Memory B cell (primary cell): Measurements from ENCODE around the gene MGAT5.

Experiments
- ATAC-seq: fragments of 150-1000 bp; cut with Tn5 transposase; 2 replicates; pipeline ENCODE4 v1.10.0; 2021; ENCODE audit warnings: low read depth, mild to moderate bottlenecking, moderate library complexity
- DNase-seq, 2 donors: peaks; one replicate each; pipeline ENCODE4 v3.0.0; 2022; ENCODE audit warnings: low spot score in 2 of 2
- H3K27ac Mint-ChIP-seq: one replicate; pipeline ENCODE4 v1.8.0; 2022; ENCODE audit warnings: mild to moderate bottlenecking, moderate library complexity, mixed read lengths
- H3K27me3 Mint-ChIP-seq: one replicate; pipeline ENCODE4 v1.8.0; 2022; ENCODE audit warnings: mixed read lengths
- H3K36me3 Mint-ChIP-seq: one replicate; pipeline ENCODE4 v1.8.0; 2022; ENCODE audit warnings: mild to moderate bottlenecking, mixed read lengths
- H3K4me1 Mint-ChIP-seq: one replicate; pipeline ENCODE4 v1.8.0; 2022; ENCODE audit warnings: mixed read lengths
- H3K4me3 Mint-ChIP-seq: one replicate; pipeline ENCODE4 v1.8.0; 2022; ENCODE audit warnings: mild to moderate bottlenecking, moderate library complexity, mixed read lengths
- H3K9me3 Mint-ChIP-seq: one replicate; pipeline ENCODE4 v1.8.0; 2022; ENCODE audit warnings: mixed read lengths

MGAT5 gene

DNA sequence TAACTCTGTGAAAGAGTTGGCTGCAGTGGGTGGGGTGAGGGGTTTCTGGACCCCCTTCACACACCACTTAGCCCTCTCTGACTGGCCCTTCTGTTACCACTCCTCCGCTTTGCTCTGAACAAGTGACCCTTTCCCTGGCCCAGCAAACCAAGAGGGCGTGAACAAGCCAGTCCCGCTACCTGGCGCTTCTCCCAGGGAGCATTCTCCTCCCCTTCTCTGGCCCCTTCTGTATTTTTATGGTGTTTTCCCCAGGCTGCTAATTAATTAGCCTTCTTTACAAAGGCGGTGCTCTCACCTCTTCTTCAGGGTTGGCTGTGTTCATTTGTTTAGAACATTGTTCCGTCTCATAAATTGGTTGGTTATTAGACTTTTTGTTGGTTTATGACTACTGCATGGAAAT is 180.1 kb downstream of the MGAT5 start:
- no peaks in the 10 kb centered on the region for H3K27me3 Mint-ChIP-seq
- DNase-seq, result no peak
- H3K4me3 Mint-ChIP-seq, result no peak overlapping the region
- H3K9me3 Mint-ChIP-seq, result no peaks in the 10 kb centered on the region
- no peaks in the 10 kb centered on the region for H3K4me1 Mint-ChIP-seq
- peak overlapping the region; percentile 83 for H3K27ac Mint-ChIP-seq
- H3K36me3 Mint-ChIP-seq, result peaks cover 38% of the 10 kb centered on the region
- ATAC-seq, result no peak

DNA sequence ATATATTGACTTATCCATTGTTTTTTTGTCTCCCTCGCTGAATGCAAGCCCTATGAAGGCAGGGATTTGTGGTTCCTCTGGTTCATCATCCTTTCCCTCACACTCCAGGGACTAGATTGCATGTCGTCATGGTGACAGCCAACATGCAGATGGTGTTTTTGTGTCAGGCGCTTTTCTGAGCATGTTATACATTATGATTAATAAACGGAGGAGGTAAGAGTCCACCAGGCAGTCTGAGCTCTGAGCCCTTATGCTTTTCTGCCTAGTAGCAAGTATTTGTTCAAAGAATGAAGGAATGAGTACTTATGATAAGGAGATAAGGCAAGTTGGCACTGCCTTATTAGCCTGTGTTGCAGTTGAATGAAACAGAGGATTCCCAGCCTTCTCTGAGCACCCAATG is 181.6 kb downstream of the MGAT5 start:
- Mint-ChIP-seq H3K27me3 (no peaks in the 10 kb centered on the region), H3K27ac (peak overlapping the region; percentile 0), H3K36me3 (peaks cover 42% of the 10 kb centered on the region), H3K9me3 (no peaks in the 10 kb centered on the region), H3K4me1 (no peaks in the 10 kb centered on the region), H3K4me3 (no peak overlapping the region)
- DNase-seq (no peak), ATAC-seq (no peak)

- Mint-ChIP-seq H3K27me3 (no peaks in the 10 kb centered on the region), H3K27ac (peak overlapping the region; percentile 0), H3K4me3 (no peak overlapping the region), H3K36me3 (peaks cover 40% of the 10 kb centered on the region), H3K9me3 (no peaks in the 10 kb centered on the region), H3K4me1 (peaks cover under 1% of the 10 kb centered on the region)
- DNase-seq (no peak), ATAC-seq (no peak)
These were observed 182.1 kb downstream of the MGAT5 start for GRCh38 chr2:134435936-134436335.

- DNase-seq (no peak), ATAC-seq (no peak)
- Mint-ChIP-seq H3K4me1 (peaks cover 2% of the 10 kb centered on the region), H3K36me3 (peaks cover 43% of the 10 kb centered on the region), H3K27me3 (no peaks in the 10 kb centered on the region), H3K27ac (peak overlapping the region; percentile 74), H3K4me3 (no peak overlapping the region), H3K9me3 (no peaks in the 10 kb centered on the region)
These were observed 182.8 kb downstream of the MGAT5 start for GRCh38 chr2:134436706-134437105.

DNA sequence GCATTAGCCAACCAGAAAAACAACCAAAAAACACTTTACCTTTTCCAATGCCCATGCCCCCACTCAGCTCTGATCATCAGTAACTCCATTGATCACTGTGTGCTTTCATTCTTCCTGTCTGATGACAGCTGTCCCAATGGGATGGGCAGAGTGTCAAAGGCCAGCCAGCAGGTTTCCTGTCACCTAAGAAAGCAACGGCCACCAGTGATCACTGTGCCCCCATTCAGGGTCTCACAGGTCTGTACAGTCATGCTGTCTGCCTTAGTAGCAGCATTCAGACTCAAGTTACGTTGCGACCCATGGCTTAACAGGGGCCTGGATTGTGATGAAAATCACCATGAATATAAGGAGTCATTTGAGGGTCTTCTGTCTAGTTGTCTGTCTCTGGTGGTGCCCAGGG is 184.5 kb downstream of the MGAT5 start:
- ATAC-seq, result no peak
- H3K27me3 Mint-ChIP-seq, result no peaks in the 10 kb centered on the region
- no peak overlapping the region for H3K4me3 Mint-ChIP-seq
- no peak for DNase-seq
- H3K4me1 Mint-ChIP-seq, result peaks cover 2% of the 10 kb centered on the region
- peaks cover 43% of the 10 kb centered on the region for H3K36me3 Mint-ChIP-seq
- no peaks in the 10 kb centered on the region for H3K9me3 Mint-ChIP-seq
- H3K27ac Mint-ChIP-seq, result peak overlapping the region; percentile 79

GRCh38 chr2:134440336-134440909 is 186.6 kb downstream of the MGAT5 start:
- Mint-ChIP-seq H3K27ac (peak overlapping the region; percentile 89), H3K4me1 (peaks cover 2% of the 10 kb centered on the region), H3K36me3 (peaks cover 31% of the 10 kb centered on the region), H3K4me3 (no peak overlapping the region), H3K27me3 (no peaks in the 10 kb centered on the region), H3K9me3 (no peaks in the 10 kb centered on the region)
- no peak for ATAC-seq
- DNase-seq, result no peak

- no peak for ATAC-seq
- Mint-ChIP-seq H3K9me3 (no peaks in the 10 kb centered on the region), H3K27me3 (no peaks in the 10 kb centered on the region), H3K27ac (peak overlapping the region; percentile 74), H3K4me1 (peaks cover 2% of the 10 kb centered on the region), H3K4me3 (no peak overlapping the region), H3K36me3 (peaks cover 31% of the 10 kb centered on the region)
- DNase-seq, result no peak
These were observed 187.4 kb downstream of the MGAT5 start for GRCh38 chr2:134441153-134441863.

- no peak for DNase-seq
- Mint-ChIP-seq H3K4me3 (no peak overlapping the region), H3K9me3 (no peaks in the 10 kb centered on the region), H3K27ac (no peak overlapping the region), H3K27me3 (no peaks in the 10 kb centered on the region), H3K36me3 (peaks cover 32% of the 10 kb centered on the region), H3K4me1 (peaks cover 2% of the 10 kb centered on the region)
- ATAC-seq, result no peak
These were observed 190.1 kb downstream of the MGAT5 start for GRCh38 chr2:134443814-134444480.

- no peak for ATAC-seq
- no peaks in the 10 kb centered on the region for H3K27me3 Mint-ChIP-seq
- H3K27ac Mint-ChIP-seq, result no peak overlapping the region
- H3K4me3 Mint-ChIP-seq, result no peak overlapping the region
- DNase-seq, result no peak
- no peaks in the 10 kb centered on the region for H3K9me3 Mint-ChIP-seq
- peaks cover 2% of the 10 kb centered on the region for H3K4me1 Mint-ChIP-seq
- peaks cover 30% of the 10 kb centered on the region for H3K36me3 Mint-ChIP-seq
These were observed 191.2 kb downstream of the MGAT5 start for GRCh38 chr2:134445116-134445515.

DNA sequence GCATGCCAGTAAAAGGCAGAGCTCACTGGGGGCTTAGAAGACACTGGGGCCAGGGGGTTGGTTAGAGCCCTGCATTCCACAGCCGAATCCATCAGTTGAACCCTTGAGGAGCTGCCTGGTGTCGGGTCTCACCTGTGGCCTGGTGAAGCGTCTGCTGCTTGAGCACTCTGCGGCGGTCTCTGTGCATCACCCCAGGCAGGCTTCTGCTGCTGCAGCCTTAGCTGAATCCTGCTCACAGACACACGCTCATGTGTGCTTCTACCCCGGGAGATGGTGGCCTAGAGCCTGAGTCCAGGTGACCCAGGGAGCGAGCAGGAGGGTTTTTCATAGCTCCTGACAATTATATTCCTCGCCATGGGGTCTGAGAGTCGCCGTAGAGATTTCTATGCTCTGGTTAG is 192.1 kb downstream of the MGAT5 start:
- no peak overlapping the region for H3K27ac Mint-ChIP-seq
- no peaks in the 10 kb centered on the region for H3K27me3 Mint-ChIP-seq
- H3K36me3 Mint-ChIP-seq, result peaks cover 25% of the 10 kb centered on the region
- H3K4me3 Mint-ChIP-seq, result no peak overlapping the region
- no peaks in the 10 kb centered on the region for H3K9me3 Mint-ChIP-seq
- DNase-seq, result no peak
- H3K4me1 Mint-ChIP-seq, result peaks cover 3% of the 10 kb centered on the region
- ATAC-seq, result no peak

DNA sequence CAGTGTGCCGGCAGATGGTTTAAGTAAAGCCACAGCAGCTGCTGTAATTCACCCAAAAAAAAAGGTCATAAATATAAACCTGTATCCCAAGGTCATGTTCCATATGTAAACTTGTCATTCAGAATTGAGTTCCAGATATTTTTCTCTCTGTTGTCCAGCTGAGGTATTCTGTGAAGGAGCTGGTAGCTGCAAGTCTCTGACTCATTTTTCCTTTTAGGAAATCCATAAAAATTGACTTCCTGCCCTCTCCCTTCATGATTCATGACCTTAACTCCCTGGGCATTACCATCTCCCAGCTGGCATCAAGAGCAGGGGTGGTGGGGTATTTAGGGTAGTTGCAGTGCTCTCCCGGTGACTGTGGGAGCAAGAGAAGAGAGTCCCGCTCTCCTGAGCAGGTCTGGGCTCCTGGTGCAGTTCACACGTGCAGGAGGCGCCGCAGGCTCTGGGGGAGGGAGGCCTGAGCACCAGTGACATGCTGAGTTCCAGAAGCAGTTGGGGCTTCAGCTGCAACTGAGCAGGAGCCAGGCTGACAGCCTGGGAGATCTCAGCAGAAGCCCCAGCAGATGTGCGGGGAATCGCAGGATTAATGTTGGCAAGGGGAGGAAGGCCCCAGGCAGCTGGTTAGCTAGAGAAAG is 192.6 kb downstream of the MGAT5 start:
- Mint-ChIP-seq H3K4me1 (peaks cover 2% of the 10 kb centered on the region), H3K27ac (no peak overlapping the region), H3K36me3 (peaks cover 22% of the 10 kb centered on the region), H3K4me3 (no peak overlapping the region), H3K9me3 (no peaks in the 10 kb centered on the region), H3K27me3 (no peaks in the 10 kb centered on the region)
- DNase-seq, result no peak
- no peak for ATAC-seq

DNA sequence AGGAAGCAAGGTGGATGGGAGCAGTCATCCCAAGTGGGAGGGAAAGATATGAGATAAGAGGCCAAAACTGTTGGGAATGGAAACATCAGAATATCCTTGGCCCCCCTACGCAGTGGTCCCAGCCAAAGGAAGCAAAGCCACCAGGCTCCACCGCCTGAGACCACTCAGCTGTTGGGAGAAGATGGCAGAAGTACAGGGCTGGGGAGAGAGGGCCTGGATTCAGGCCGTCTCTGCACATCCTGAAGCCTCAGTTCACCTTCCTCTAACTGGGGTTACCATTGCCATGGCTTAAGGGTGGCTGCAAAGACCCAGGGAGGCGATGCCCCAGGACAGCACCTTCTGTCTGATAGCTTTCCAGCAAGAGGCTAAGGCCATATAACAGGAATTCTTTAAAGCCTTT is 193.8 kb downstream of the MGAT5 start:
- Mint-ChIP-seq H3K9me3 (no peaks in the 10 kb centered on the region), H3K4me3 (no peak overlapping the region), H3K27me3 (no peaks in the 10 kb centered on the region), H3K4me1 (peaks cover 4% of the 10 kb centered on the region), H3K36me3 (peaks cover 17% of the 10 kb centered on the region), H3K27ac (no peak overlapping the region)
- ATAC-seq, result no peak
- DNase-seq, result no peak

DNA sequence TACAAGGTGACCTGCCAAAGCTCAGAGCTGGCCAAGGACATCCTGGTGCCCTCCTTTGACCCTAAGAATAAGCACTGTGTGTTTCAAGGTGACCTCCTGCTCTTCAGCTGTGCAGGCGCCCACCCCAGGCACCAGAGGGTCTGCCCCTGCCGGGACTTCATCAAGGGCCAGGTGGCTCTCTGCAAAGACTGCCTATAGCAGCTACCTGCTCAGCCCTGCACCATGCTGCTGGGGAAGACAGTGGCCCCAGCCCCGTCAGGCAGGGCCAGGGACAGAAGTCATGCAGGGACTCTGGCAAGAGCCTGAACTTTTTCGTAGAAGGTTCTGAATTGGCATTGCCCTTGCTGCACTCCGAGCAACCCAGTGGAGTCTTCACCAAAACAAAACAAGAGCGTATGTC is 194.8 kb downstream of the MGAT5 start:
- no peak overlapping the region for H3K27ac Mint-ChIP-seq
- no peak for ATAC-seq
- no peak overlapping the region for H3K4me3 Mint-ChIP-seq
- H3K9me3 Mint-ChIP-seq, result no peaks in the 10 kb centered on the region
- no peak for DNase-seq
- H3K36me3 Mint-ChIP-seq, result peaks cover 13% of the 10 kb centered on the region
- no peaks in the 10 kb centered on the region for H3K27me3 Mint-ChIP-seq
- H3K4me1 Mint-ChIP-seq, result peaks cover 4% of the 10 kb centered on the region

DNA sequence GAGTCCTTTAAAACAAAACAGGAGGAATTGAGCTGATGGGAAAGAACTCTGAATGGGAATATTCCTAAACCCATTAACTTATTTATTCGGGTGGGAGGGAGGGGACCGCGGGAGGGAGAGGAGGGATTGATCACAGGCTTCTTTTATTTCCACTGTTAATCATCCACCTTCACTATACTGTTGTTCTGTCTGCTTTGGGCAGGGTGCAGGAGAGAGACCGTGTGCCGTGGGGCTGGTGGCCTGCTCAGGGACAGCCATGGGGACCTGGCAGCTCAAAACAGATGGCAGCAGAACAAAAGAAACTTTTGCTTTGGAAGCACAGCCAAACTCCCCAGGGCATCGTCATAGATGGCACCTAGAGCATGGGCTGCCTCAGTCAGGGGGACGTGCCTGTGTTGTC is 195.3 kb downstream of the MGAT5 start:
- Mint-ChIP-seq H3K4me3 (no peak overlapping the region), H3K27me3 (no peaks in the 10 kb centered on the region), H3K9me3 (no peaks in the 10 kb centered on the region), H3K4me1 (peaks cover 4% of the 10 kb centered on the region), H3K27ac (no peak overlapping the region), H3K36me3 (peaks cover 16% of the 10 kb centered on the region)
- ATAC-seq (no peak), DNase-seq (no peak)
